ENCODE measurements around the gene PPFIA1.

PPFIA1 gene

DNA sequence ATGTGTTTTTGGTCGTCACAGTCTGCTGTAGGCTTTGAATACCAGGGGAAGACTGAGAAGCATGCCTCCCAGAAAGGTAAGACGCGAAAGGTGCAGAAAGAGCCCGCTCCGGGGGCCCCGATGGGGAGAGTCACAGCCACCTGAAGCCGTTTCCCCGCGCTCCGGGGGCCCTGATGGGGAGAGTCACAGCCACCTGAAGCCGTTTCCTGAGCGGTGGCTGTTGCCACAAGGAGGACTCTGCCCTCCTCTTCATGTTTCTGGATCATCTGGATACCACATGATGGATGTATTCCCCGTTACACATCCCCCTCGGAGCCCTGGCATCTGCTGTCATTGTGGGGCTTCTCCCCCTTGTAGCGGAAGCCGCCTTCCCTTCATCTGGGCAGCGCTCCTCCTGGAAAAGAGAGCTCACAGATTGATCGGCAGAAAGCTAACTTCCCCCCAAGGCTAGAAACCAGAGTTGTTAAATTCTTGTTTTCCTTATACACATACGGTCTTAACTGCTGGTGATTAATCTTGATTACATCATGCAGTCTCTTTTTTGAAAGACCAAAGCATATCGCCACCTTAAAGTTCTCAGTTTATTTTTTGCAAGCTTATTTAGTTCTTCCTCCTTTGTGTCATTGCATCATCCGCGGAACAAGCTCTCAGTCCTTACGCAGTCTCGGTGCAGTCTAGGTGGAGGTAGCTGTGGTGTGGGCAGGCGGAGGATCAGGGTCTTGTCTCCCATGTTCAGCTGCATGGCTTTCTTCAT, 145.3 kb downstream of the PPFIA1 start:
- no peak for DNase-seq (ENCODE audit: low spot score)

DNA sequence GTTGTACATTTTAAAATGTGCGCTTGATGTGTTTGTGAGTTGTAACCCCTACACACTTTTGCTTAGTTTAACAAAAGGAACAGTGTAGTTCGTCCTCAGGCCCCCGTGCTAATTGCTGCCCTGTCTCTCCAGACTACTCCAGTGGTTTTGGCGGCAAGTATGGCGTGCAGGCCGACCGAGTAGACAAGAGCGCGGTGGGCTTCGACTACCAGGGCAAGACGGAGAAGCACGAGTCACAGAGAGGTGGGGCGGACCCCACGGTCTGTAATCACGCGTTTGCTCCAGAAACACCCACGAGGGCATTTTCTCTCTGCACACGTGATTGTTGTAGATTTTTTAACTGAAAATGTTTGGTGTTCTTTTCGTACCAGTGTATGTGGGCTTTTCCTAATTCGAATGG, 146.4 kb downstream of the PPFIA1 start:
- DNase-seq (ENCODE audit: low spot score) = no peak

DNA sequence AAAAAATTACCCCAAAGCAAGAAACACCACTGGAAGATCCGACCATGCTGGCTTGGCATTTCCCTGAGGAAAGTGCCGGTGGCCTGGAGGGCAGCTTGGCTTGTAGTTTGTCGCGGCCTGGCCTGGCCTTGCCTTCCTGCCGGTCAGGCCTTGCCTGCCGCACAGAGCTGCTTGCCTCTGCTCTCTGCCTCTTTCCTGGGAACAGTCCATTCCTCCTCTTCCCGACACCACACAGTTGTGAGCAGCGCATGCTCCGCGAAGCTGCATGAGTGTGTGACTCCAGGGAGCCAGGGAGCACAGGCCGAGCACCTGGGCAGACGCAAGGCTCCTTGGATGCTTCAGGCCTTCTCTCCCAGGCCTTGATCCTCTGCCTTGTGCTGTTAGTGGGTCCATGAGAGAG, 147.6 kb downstream of the PPFIA1 start:
- no peak for DNase-seq (ENCODE audit: low spot score)

DNA sequence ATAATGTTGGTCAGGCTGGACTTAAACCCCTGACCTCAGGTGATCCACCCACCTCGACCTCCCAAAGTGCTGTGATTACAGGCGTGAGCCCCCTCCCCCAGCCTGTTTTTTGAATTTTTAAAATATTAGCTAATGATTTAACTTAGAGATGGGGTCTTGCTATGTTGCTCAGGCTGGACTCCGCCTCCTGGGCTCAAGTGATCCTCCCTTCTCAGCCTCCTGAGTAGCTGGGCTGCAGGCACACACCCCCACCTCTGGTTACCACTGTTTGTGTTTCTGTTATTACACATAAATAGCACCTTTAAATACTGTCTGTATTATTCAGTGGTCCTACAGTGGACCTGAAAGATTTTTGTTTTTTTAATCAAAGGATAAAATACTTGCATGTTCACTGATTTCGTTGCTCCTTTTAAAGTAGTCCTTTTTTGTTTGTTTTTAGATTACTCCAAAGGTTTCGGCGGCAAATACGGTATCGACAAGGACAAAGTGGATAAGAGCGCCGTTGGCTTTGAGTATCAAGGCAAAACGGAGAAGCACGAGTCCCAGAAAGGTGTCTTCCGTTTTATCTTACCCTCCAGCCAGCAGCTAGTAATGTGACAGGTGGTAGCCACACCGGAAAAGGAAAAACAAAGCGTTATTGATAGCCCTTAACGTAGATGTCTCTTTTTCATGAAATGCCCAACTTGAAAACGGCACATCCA, 149.0 kb downstream of the PPFIA1 start:
- no peak for DNase-seq (ENCODE audit: low spot score)

DNA sequence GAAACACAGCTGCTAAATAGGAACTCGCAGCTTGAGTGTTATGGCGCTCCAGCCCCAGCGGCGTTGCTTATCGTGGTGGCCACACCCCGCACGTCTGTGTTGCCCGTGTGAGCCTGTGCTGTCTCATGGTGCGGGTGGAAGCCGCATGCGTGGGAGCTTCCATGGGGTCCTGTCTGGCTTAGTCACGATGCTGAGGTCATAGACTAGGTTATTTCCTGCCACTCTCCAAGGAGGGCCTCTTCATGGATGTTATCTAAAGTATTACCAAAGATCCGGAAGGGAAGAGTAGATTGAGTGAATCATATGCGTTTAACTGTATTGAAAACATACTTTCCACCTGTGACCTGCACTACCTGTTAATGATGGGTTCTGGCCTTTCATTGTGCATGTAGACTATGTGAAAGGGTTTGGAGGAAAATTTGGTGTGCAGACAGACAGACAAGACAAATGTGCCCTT, 149.5 kb downstream of the PPFIA1 start:
- DNase-seq (ENCODE audit: low spot score) = no peak

DNA sequence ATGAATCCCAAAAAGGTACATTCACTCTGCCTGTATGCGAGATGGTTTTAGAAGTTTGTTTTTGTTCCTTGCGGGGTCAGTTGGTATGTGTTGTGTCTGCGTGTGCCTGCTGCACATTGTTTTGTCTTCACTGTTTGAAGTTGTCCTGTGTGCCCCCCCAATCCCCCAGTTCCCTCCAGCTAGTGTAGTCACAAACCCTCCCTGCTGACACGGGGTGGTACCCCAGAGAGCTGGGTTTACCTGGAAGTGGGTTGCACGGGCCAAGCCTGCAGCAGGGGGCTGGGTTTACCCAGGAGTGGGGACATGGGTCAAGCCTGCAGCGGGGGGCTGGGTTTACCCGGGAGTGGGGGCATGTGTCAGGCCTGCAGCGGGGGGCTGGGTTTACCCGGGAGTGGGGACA, 150.0 kb downstream of the PPFIA1 start:
- DNase-seq (ENCODE audit: low spot score) = no peak

DNA sequence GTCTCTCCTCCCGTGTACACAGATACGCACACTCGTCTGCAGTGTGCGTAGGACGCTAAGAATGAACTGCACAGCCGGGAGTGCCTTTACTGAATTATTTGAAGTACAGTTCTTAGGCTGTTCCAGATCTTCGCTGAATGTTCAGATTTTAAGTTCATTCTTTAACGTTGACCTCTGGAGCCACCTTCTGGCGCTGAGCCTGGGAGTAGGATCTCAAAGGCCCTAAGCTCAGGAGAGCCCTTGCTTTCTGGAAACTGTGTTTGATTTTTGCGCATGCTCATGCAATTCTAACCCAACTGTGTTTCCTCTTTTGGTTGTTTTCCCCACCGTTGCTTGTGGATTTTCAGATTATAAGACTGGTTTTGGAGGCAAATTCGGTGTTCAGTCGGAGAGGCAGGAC, 150.6 kb downstream of the PPFIA1 start:
- DNase-seq (ENCODE audit: low spot score) = no peak

DNA sequence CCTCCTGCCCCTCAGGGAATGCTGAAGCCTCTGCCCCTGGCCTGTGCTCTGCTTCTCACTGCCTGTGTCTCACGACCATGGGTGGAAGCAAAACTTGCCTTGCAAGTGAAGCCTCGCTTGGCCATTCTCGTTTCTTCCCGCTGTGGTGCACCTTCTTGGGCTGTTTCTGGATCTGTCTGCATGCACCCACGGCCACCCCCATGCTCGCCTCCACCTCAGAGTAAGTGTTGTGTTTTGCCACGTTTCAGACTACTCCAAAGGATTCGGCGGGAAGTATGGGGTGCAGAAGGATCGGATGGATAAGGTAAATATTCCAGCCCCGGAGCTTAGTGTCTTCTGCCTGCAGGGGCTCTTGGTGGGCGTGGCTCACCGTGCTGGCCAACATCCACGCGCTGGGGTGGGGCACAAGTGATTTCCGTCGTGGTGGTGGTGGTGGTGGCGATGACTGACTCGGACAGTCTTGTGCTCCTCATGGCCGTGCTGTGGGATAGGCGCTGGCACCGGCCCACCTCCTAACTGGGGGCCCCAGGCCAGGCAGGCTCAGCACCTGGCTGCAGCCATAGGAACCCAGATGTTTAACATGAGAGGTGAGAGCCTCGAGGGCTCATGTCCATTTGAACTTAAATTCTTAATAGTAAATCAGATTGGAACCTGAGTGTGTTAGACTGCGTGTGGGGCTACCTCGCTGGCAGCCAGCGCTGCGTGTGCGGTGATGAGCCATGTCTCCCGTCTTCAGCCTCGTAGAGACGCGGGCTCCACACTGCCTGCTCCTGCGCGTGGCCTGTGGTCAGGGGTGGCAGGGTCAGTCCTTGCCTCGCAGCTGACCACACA, 152.4 kb downstream of the PPFIA1 start:
- DNase-seq (ENCODE audit: low spot score) = no peak

DNA sequence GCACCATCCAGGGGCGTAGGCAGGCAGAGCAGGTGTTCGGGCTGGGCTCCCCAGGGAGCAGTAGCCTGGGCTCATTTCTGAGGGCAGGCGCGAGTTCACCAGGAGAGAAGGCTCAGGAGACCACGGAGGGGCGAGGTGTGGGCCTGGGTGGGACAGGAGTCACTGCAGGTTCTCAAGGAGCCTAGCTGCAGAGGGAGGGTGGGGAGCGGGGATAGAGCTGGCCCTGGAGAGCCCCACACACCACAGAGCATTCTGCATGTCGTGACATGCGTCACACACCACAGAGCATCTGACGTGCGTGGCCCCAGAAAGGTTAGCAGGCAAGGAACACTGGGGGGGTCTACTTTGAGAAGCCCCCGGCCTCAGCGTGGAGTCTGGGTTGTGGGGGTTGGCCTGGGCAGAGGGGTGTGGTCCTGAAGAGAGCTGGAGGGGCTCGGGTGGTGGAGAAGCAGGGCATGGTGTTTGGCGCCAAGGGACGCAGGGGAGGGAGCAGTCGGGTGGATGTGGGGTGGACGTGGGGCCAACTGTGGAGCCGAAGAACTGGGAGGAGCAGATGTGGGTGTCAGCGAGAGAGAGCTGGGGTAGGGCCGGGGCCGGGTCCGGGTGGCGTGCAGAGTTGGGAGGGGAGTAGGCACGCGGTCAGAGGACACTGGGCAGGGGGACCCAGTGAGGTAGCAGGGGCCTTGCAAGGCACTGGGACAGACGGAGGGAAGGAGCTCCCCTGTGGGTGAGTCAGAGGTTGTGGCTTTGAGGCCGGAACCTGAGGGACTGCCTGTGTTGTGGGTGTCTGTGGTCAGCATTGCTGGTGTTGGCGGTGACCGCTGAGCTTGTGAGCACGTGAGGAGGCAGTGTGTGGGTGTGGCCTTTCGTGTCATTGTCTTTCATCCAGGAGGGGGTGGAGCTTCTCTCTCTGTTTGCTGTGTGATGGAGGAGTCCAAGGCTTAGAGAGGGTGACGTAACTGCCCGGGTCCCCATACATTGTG, 153.3 kb downstream of the PPFIA1 start:
- no peak for DNase-seq (ENCODE audit: low spot score)

DNA sequence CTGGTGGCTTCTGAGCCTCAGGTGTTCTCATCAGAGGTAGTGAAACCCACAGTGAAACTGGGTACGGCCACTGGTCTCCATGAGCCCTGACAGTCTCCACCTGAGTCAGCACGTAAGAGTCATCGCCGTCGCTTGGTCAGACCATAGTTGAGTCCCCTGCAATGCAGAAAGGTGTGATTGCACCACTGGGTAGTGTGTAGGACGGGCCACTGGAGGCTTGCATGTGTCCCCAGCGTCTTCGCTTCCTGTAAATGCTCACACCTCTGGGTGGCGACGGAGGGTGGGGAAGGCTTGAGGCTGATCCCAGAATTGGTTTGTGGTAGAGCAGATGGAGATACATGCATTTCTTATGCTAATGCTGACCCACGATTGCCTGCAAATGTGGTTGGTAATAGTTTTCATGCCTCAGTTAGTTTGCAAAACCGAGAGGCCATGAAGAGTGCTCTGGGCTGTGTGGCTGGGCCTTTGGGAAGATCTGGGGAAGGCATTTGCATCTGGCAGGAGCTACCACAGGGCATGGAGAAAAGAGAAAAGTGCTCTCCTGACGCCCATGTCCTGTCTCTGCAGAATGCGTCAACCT, 154.4 kb downstream of the PPFIA1 start:
- DNase-seq (ENCODE audit: low spot score) = no peak

DNA sequence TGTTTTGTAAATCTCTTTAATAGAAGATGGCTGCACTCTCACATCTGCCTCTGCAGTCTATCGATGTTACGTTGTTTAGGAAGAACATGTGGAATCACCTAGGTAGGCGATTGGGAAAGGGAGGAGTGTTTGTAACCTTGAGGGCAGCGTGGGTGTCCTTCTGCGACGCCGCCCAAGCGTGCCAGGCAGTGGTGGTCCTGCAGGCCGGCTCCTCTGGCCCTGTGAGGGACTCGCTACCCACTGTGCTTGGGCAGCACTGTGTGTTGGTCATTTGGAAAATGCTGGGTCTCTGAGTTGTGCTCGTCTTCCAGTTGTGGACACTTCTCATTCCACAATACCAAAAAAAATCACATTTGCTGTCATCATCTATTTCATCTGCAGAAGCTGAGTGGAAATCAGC, 156.9 kb downstream of the PPFIA1 start:
- no peak for DNase-seq (ENCODE audit: low spot score)

DNA sequence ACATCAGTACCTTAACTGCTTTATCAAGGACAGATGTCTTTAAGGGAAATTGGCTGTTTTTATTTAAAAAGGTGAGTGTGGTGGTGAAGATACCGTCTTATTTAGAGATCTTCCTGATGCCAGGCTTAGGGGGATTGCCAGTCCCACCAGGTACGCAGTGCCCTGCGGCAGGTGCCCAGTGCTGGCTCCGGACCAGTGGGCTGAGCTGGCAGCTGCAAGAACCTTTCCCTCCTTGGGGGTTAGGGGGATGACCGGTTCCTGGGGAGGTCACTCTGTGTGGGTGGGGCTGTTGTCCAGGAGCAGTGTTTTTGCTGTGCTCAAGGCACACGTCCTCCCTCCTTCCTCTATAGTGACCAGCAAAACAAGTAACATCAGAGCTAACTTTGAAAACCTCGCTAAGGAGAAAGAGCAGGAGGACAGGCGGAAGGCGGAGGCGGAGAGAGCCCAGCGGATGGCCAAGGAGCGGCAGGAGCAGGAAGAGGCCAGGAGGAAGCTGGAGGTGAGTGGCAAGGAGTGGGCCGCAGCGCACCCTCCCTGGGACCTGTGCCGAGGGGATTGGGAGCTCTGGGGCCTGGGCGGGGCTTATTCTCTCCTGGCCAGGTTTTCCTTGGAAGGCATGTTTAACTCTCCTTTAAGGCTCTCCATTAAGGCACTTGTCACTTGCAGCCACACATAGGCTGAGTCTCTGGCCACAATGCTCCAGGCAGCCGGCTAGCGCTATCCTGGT, 158.4 kb downstream of the PPFIA1 start:
- DNase-seq (ENCODE audit: low spot score) = no peak

DNA sequence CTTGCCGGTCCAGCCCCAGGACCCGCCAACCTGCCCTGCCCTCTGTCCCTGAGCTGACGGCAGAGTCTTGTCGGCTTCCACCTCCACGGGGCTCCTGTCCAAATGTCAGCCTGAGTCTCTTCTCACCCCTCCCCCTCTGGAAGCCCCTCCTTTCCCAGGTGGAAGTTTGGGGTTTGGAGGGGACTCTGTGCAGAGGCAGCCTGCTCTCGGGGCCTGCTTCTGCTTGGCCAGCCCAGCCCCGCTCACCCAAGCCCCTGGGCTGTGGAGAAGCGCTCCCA, 158.9 kb downstream of the PPFIA1 start:
- DNase-seq (ENCODE audit: low spot score) = no peak

DNA sequence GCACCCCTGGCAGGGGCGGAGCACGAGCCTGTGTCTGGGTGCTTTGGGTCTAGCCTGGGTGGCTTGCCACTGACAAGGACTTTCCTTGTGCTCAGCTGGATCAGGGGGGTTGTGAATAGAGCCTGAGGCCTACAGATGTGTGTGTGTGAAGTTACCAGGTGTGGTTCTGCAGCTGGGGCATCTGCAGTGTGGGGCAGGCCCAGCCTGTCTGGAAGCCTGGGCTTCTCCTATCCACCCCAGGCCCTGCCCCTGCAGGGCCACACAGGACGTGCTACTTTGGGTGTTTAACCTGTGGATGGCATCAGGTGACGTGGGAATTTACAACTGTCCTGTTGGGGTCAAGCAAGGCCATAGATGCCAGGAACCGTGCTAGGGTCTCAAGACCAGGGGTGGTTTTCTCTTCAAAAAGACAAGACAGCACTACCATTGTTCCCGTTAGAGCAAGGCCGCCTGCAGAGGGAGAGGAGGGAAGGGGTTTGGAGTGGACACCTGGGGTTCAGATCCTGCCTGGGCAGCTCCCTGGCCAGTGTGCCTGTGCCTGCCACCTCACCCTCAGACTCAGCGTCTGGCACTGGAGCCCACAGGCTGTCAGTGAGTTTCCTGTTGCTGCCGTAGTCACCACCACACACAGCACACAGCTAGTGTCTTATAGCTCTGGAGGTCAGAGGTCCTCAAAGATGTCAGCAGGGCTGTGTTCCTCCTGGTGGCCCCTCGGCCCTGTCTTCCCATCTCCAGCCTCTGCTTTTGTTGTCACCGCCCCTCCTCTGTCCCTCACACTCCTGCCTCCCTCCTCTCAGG, 159.4 kb downstream of the PPFIA1 start:
- no peak for DNase-seq (ENCODE audit: low spot score)

DNA sequence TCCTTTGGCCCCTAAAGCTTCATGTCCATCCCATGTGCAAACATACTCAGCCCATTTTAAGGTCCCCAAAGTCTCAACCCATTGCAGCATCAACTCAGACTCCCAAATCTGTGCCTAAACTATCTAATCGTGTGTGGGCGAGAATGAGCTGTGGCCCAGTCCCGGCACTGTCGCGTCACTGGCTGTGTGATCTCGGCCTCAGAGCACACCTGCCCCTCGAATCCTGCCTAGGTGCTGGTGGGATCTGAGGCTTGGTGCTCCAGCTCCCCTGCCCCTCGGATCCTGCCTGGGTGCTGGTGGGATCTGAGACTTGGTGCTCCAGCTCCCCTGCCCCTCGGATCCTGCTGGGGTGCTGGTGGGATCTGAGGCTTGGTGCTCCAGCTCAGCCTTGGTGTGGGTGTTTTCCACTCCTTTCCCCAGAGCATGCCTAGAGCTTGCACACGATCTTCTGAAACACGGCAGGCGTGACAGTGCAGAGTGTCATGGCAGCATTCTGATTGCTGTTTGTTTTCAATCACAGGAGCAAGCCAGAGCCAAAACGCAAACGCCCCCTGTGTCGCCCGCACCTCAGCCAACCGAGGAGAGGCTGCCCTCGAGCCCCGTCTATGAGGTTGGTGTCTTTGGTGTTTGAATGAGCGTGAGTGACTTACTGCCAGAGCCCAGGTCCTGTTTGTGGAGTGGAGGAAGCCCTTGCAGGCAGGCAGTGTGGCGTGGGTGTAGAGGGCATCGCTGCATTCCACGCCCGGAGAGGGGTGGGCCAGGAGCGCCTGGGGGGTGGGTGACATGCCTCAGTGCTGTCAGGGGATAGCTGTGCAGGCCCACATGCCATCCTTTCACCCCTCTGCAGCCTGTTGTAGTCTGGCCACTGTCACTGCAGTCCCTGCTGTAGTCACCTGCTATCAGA, 160.4 kb downstream of the PPFIA1 start:
- no peak for DNase-seq (ENCODE audit: low spot score)

DNA sequence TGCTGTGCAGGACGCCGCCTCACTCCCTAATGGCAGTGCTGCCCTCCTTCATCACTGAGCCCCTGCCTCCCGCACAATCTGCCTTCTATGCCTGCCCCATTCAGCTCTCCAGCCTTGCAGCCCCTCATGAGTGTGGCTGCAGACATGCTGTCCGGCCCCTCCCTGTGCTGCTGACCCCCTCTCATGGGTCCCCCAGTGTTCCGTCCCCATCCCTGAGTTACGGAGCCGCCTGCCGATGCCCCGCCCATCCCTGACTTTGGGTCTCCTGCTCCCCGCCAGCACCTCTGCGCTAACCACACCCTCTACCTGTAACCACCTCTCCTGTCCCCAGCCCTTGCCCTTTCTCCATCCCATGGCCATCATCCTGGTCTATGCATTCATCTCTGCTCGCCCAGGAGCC, 161.1 kb downstream of the PPFIA1 start:
- no peak for DNase-seq (ENCODE audit: low spot score)

DNA sequence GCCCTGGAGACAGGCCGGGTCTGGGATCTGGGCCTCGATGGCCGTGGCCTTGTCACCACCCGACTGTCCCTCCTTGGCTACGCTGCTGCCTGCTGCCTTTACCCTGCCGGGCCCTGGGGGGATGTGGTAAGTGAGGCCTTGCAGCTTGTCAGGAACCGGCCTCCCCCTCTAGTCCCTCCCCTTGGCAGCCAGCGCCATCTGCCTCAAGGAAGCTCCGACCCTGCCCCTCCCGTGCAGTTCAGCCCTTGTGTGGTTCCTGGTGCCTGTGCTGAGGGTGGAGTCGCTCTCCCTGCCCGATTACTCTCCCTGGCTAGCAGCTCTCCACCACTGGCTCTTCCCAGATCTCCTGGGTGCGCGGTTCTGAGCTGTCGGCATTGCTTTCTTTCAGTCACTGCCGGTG, 161.6 kb downstream of the PPFIA1 start:
- no peak for DNase-seq (ENCODE audit: low spot score)

DNA sequence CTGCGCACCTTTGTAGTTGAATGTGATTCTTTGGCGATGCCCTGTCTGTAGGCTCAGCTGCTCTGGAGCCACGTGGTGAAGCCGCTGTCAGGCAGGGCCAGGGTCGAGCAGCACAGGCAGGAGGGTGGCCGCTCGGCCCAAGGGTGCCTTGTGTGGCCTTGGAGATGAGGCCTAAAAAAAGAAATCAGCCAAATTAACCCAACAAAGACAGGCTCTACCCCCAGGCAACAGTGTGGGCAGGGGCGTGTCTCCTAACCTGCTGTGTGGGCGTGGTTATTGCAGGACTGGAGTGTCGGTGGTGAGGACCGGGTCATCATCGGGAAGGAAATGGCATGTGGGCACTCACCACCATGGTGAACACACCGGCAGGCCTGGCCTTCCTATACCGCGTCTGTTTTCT, 162.1 kb downstream of the PPFIA1 start:
- no peak for DNase-seq (ENCODE audit: low spot score)

DNA sequence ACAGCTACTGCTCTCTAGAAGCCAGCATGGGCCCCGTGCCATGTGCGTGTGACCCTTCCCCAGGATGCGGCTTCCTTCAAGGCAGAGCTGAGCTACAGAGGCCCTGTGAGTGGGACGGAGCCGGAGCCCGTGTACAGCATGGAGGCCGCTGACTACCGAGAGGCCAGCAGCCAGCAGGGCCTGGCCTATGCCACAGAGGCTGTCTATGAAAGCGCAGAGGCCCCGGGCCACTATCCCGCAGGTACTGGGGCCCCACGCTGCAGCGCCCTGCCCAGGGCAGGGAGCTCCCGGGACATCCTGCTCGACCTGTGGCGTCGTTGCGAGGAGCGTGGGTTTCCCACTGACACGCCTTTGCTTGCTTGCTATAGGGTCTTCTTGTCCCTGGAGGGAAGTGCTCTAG, 162.5 kb downstream of the PPFIA1 start:
- DNase-seq (ENCODE audit: low spot score) = no peak

Measured in ecto neural progenitor cell (in vitro differentiated cells).